GM12878 (cell line): ENCODE results near the gene OSMR.

Experiments used
- BHLHE40 ChIP-seq, 2 experiments: fragments of 450-650 bp in 1 of 2; IDR thresholded peaks; 2 replicates each; pipeline ENCODE4 v1.6.1; 2011 to 2017; ENCODE audit warnings: low read depth in 2 of 2, borderline replicate concordance in 1 of 2, improper control_type of control experiment in 1 of 2, low read length in 1 of 2, mild to moderate bottlenecking in 1 of 2
- CBX5 ChIP-seq: sonication (generic); IDR thresholded peaks from 2 replicates; pipeline ENCODE4 v1.6.1; 2016; ENCODE audit warnings: low read depth, moderate library complexity, mild to moderate bottlenecking, inconsistent platforms
- CTCF ChIP-seq, 3 experiments: IDR thresholded peaks in 2 of 3; conservative IDR thresholded peaks in 1 of 3; 2 replicates each; pipeline ENCODE4 v1.5.1; 2011; ENCODE audit warnings: low read depth in 3 of 3, low read length in 3 of 3, mild to moderate bottlenecking in 3 of 3, control low read depth in 2 of 3, moderate library complexity in 2 of 3, inconsistent platforms in 1 of 3, mixed read lengths in 1 of 3; ENCODE audit not compliant: control insufficient read depth in 2 of 3, insufficient read depth in 1 of 3; ENCODE audit errors: extremely low read depth in 1 of 3
- MAX ChIP-seq: IDR thresholded peaks from 2 replicates; pipeline ENCODE4 v1.6.1; 2012; ENCODE audit warnings: low read depth, low read length, improper control_type of control experiment

GRCh38 chr5:38821679-38822078 is 24.1 kb upstream of the OSMR start:
- TF ChIP-seq MAX (no peak), CTCF (IDR thresholded peaks at IDR 0.05 in 2 of 3, conservative IDR thresholded peaks at IDR 0.05 in 1 of 3; ENCODE audit: control insufficient read depth in 2 of 3, extremely low read depth in 1 of 3, insufficient read depth in 1 of 3, low read depth in 3 of 3, low read length in 3 of 3) (no peak), CBX5 (no peak), BHLHE40 (IDR thresholded peaks at IDR 0.05; ENCODE audit: borderline replicate concordance in 1 of 2, low read depth in 2 of 2, low read length in 1 of 2) (no peak)
